K562 (cell line): Measurements from ENCODE around the gene MYBPH. TPM values are rescaled to one million over a fixed set of nuclear protein-coding genes. Genes with fewer than 3 reads are reported as not detected.

Experiments
- ATAC-seq: fragments of 200-7000 bp; cut with Tn5 transposase; 3 replicates; pipeline ENCODE4 v1.9.1; 2020; ENCODE audit warnings: moderate library complexity
- BruUV-seq: library from RNA; stranded (reverse); fragments of 400-500 nt; replicated peaks from 2 replicates; lab custom pipeline; 2021; lab: Mats Ljungman, UMichigan
- CTCF ChIA-PET: fragments of 300-600 bp; formaldehyde crosslinking; extraction: SDS; loops from one replicate; lab custom pipeline; 2021; ENCODE audit warnings: low intra/inter-chr PET ratio; lab: Yijun Ruan, JAX
- POLR2A ChIA-PET: fragments of 300-600, 350-650 bp; sonication (Branson Sonifier 250); formaldehyde crosslinking; extraction: SDS; loops from one replicate; lab custom pipeline; 2021; ENCODE audit warnings: antibody characterized with exemption, inconsistent platforms; lab: Yijun Ruan, JAX
- DNase-seq, 4 experiments: peaks; one replicate each; pipeline versions ENCODE4 v3.0.0 to v3.0.0-alpha.2; 2011 to 2018; ENCODE audit warnings: low spot score in 3 of 4, mixed read lengths in 3 of 4; ENCODE audit errors: extremely low read depth in 1 of 4
- FAIRE-seq: peaks from 2 replicates; lab custom pipeline; 2011; peaks lifted over from hg19 to GRCh38; lab: Jason Lieb, UNC
- H2AFZ ChIP-seq: 2 replicates; pipeline ENCODE4 v1.6.0; 2011; ENCODE audit warnings: low read depth, low read length, control low read depth, inconsistent platforms
- H3K27ac ChIP-seq: fragments of 200-600 bp; 3 replicates; pipeline ENCODE4 v1.8.0; 2011; ENCODE audit warnings: low read depth, mild to moderate bottlenecking, control low read depth, inconsistent platforms, low read length, moderate library complexity, mixed read lengths; ENCODE audit errors: extremely low read depth
- H3K27me3 ChIP-seq, 2 experiments: fragments of 300-600 bp in 1 of 2; 2 replicates in 1 of 2; 3 replicates in 1 of 2; pipeline versions ENCODE4 v1.6.0 to v1.8.0; 2011; ENCODE audit warnings: inconsistent platforms in 2 of 2, low read length in 2 of 2, mild to moderate bottlenecking in 1 of 2, mixed read lengths in 1 of 2, moderate library complexity in 1 of 2; ENCODE audit not compliant: control insufficient read depth in 2 of 2, insufficient read depth in 2 of 2
- H3K36me3 ChIP-seq: fragments of 300-600 bp; 3 replicates; pipeline ENCODE4 v1.8.0; 2011; ENCODE audit warnings: mild to moderate bottlenecking, low read length, inconsistent platforms; ENCODE audit not compliant: control insufficient read depth, insufficient read depth
- H3K4me1 ChIP-seq, 2 experiments: fragments of 200-600 bp in 1 of 2; replicated peaks in 1 of 2; 2 replicates in 1 of 2; 3 replicates in 1 of 2; pipeline versions ENCODE4 v1.5.1 to v1.8.0; 2011; ENCODE audit warnings: inconsistent platforms in 2 of 2, low read length in 2 of 2, mild to moderate bottlenecking in 1 of 2, mixed read lengths in 1 of 2, moderate library complexity in 1 of 2; ENCODE audit not compliant: control insufficient read depth in 2 of 2, insufficient read depth in 2 of 2
- H3K4me2 ChIP-seq: 2 replicates; pipeline ENCODE4 v1.6.1; 2011; ENCODE audit warnings: low read length, control low read depth, inconsistent platforms, mixed read lengths; ENCODE audit not compliant: insufficient read depth
- H3K4me3 ChIP-seq: fragments of 200-600 bp; sonication (generic), shearing (Covaris generic); 2 replicates; pipeline ENCODE4 v1.5.1; 2016; ENCODE audit warnings: control low read depth, inconsistent platforms
- H3K79me2 ChIP-seq: fragments of 200-600 bp; 3 replicates; pipeline ENCODE4 v1.8.0; 2011; ENCODE audit warnings: low read length, inconsistent platforms; ENCODE audit not compliant: control insufficient read depth, insufficient read depth
- H3K9ac ChIP-seq, 2 experiments: 2 replicates each; pipeline versions ENCODE4 v1.6.0 to v1.6.1; 2011; ENCODE audit warnings: low read depth in 2 of 2, low read length in 2 of 2, control low read depth in 1 of 2, inconsistent platforms in 1 of 2, mild to moderate bottlenecking in 1 of 2, mixed read lengths in 1 of 2; ENCODE audit not compliant: insufficient read depth in 1 of 2
- H3K9me1 ChIP-seq: one replicate; pipeline ENCODE4 v1.6.0; 2011; ENCODE audit warnings: inconsistent platforms, mild to moderate bottlenecking, low read length, moderate library complexity; ENCODE audit not compliant: control insufficient read depth, insufficient read depth
- H3K9me3 ChIP-seq: replicated peaks from 2 replicates; pipeline ENCODE4 v1.5.1; 2011; ENCODE audit warnings: low read depth, low read length, inconsistent platforms; ENCODE audit not compliant: control insufficient read depth, insufficient read depth
- H4K20me1 ChIP-seq: replicated peaks from 2 replicates; pipeline ENCODE4 v1.6.1; 2011; ENCODE audit warnings: low read length, inconsistent platforms, mixed read lengths; ENCODE audit not compliant: control insufficient read depth, insufficient read depth
- BCL6 ChIP-seq: fragments of 250-450 bp; sonication (Bioruptor Pico); IDR thresholded peaks from 2 replicates; pipeline ENCODE4 v1.4.0; 2020
- BDP1 ChIP-seq: IDR thresholded peaks from 3 replicates; pipeline ENCODE4 v1.6.1; 2011; ENCODE audit not compliant: insufficient read length, insufficient read depth
- CBX8 ChIP-seq: fragments of 200-600 bp; sonication (generic); IDR thresholded peaks from 2 replicates; pipeline ENCODE4 v1.6.1; 2012; ENCODE audit warnings: borderline replicate concordance, mixed run types, low read depth, mild to moderate bottlenecking, moderate library complexity, mixed read lengths, low read length, control low read depth, inconsistent platforms; ENCODE audit not compliant: poor library complexity, severe bottlenecking; ENCODE audit errors: extremely low read depth
- HLTF ChIP-seq: fragments of 450-650 bp; IDR thresholded peaks from 2 replicates; pipeline ENCODE4 v1.6.1; 2016
- KHSRP ChIP-seq: fragments of 450-650 bp; IDR thresholded peaks from 2 replicates; pipeline ENCODE4 v1.6.1; 2017
- RBM39 ChIP-seq: fragments of 200-400 bp; formaldehyde crosslinking; optimal IDR thresholded peaks from 2 replicates; pipeline ENCODE3; 2018; ENCODE audit warnings: low read depth, low read length
- SRSF9 ChIP-seq: fragments of 200-400 bp; formaldehyde crosslinking; IDR thresholded peaks from 2 replicates; pipeline ENCODE4 v1.6.1; 2017; ENCODE audit warnings: low read depth, low read length, borderline replicate concordance
- TBL1XR1 ChIP-seq, 2 experiments: IDR thresholded peaks; 2 replicates each; pipeline ENCODE4 v1.6.1; 2012; ENCODE audit warnings: improper control_type of control experiment in 2 of 2, low read length in 2 of 2, mild to moderate bottlenecking in 1 of 2
- ZNF174 ChIP-seq: fragments of 250-450 bp; sonication (Bioruptor Pico); IDR thresholded peaks from 2 replicates; pipeline ENCODE4 v1.4.0; 2020; ENCODE audit warnings: mild to moderate bottlenecking
- ZNF224 ChIP-seq: sonication (generic); formaldehyde crosslinking; IDR thresholded peaks from 2 replicates; pipeline ENCODE4 v1.8.0; 2022; ENCODE audit warnings: mild to moderate bottlenecking, missing genetic modification reagents
- ZNF695 ChIP-seq: fragments of 450-650 bp; formaldehyde crosslinking; IDR thresholded peaks from 2 replicates; pipeline ENCODE4 v1.4.0; 2020; ENCODE audit warnings: mild to moderate bottlenecking, moderate library complexity
- WGBS: fragments of 100-300 bp; shearing (Covaris generic); methylation state at CpG from one replicate; pipeline ENCODE4 v1.1.6; 2016; ENCODE audit warnings: low coverage, mixed read lengths; ENCODE audit not compliant: insufficient coverage; ENCODE audit errors: missing lambda C conversion rate; 5-methylcytosine and 5-hydroxymethylcytosine counted together
- in situ Hi-C: fragments of 300-500 bp; cut with MboI; formaldehyde crosslinking; loops from 4 replicates; pipeline ENCODE4 v1.15.0; 2018; ENCODE audit warnings: inconsistent platforms, mixed read lengths
- intact Hi-C: fragments of 100-400 bp; cut with micrococcal nuclease; formaldehyde crosslinking; loops from 2 replicates; pipeline ENCODE4 v1.14.2; 2022
- polyA plus RNA-seq, 8 experiments: library from polyadenylated mRNA; depleted of rRNA in 4 of 8; stranded (reverse) in 5 of 8; unstranded in 3 of 8; fragments of >200 nt; fragmentation: Nextera tagmentation in 2 of 8; fragmentation: Illumina TruSeq in 1 of 8; extraction: Ambion mirVana in 2 of 8; extraction: Trizol in 1 of 8; gene quantifications; 2 replicates each; pipeline versions ENCODE4 v1.2.1 to v1.2.3, GENCODE V29; 2011 to 2014; ENCODE audit warnings: inconsistent platforms in 1 of 8, missing spikeins in 1 of 8
- total RNA-seq, 7 experiments: library from RNA; depleted of rRNA in 6 of 7; stranded (reverse); fragments of >200 nt in 6 of 7; fragmentation: Illumina TruSeq in 2 of 7; extraction: Trizol in 2 of 7; gene quantifications; 2 replicates each; pipeline versions ENCODE4 v1.2.1 to v1.2.3, GENCODE V29; 2011 to 2021; ENCODE audit warnings: low replicate concordance in 1 of 7
- TF ChIP-seq, protein P1 (sequence below): fragments of 250-450 bp; sonication (Bioruptor Pico); IDR thresholded peaks from 2 replicates; pipeline ENCODE4 v1.4.0; 2020

MYBPH gene
- total and polyA plus RNA-seq, 9 of the 15 experiments (the other 6 are each of a cell fraction or from before 2014, with no cell fraction given), result 0.13 TPM; not detected in 8

DNA sequence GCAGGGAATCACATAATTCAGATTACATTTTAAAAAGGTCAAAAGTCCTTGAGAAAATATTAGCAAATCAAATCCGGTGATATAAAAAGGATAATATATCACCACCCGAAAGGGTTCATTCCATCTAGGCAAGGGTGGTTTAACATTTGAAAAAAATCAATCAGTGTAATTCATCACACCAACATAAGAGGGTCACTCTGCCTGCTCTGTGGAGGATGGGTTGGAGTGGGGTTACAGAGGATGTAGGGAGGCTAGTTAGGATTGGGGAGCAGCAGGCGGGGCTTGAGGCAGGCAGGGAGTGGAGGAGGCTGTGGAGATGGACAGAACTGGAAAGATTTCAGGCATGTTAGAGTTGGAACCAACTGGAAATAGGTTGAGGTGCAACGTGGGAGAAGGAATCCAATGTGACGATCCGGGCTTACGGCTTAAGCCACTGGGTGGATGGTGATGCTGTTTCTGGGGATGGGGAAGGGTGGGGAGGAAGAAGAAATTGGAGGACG, 35.6 kb downstream of the MYBPH start:
- no peaks in the 10 kb centered on the region for H3K4me1 ChIP-seq
- H3K27ac ChIP-seq, result no peak overlapping the region
- H3K4me3 ChIP-seq, result no peak overlapping the region
- H3K9ac ChIP-seq, result no peak overlapping the region
- intact Hi-C loops (no loop called here), in situ Hi-C loops (no loop called here)
- FAIRE-seq (no peak), ATAC-seq (no peak), DNase-seq (no peak)
- no TSS peak for BruUV-seq
- H3K79me2 ChIP-seq, result no peaks in the 10 kb centered on the region
- H3K36me3 ChIP-seq, result no peaks in the 10 kb centered on the region
- no peaks in the 10 kb centered on the region for H3K9me3 ChIP-seq
- H3K27me3 ChIP-seq, result peaks cover 29 to 67% of the 10 kb centered on the region in 2 experiments
- 4% methylated on average over 8 of the region's 8 CpGs for WGBS
- H3K9me1 ChIP-seq, result no peaks in the 10 kb centered on the region
- POLR2A ChIA-PET, result interaction anchor here (0.6 to 1.0 kb wide), 2 partner anchors 9 to 54 kb away, joined by 3 to 5 read pairs; no protein-coding TSS in a partner anchor
- CTCF ChIA-PET, result no interaction called here
- H3K4me2 ChIP-seq, result no peak overlapping the region
- no peak for TF ChIP-seq ZNF224 (CRISPR knock-in tag)
- TF ChIP-seq CBX8, result no peak
- TF ChIP-seq TBL1XR1 (IDR thresholded peaks at IDR 0.05; ENCODE audit: low read length in 2 of 2), result no peak
- TF ChIP-seq BDP1, result no peak
- no peak for TF ChIP-seq HLTF
- no peak for TF ChIP-seq BCL6 (CRISPR knock-in tag)
- no peak for TF ChIP-seq SRSF9
- TF ChIP-seq ZNF695 (CRISPR knock-in tag), result no peak
- no peak for TF ChIP-seq KHSRP
- TF ChIP-seq, protein P1, sequence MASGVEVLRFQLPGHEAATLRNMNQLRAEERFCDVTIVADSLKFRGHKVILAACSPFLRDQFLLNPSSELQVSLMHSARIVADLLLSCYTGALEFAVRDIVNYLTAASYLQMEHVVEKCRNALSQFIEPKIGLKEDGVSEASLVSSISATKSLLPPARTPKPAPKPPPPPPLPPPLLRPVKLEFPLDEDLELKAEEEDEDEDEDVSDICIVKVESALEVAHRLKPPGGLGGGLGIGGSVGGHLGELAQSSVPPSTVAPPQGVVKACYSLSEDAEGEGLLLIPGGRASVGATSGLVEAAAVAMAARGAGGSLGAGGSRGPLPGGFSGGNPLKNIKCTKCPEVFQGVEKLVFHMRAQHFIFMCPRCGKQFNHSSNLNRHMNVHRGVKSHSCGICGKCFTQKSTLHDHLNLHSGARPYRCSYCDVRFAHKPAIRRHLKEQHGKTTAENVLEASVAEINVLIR (CRISPR knock-in tag), result no peak
- TF ChIP-seq RBM39, result no peak
- TF ChIP-seq ZNF174 (CRISPR knock-in tag), result no peak
- H2AFZ ChIP-seq, result no peak overlapping the region
- H4K20me1 ChIP-seq, result no peaks in the 10 kb centered on the region
